Activated CD4-positive, alpha-beta T cell treated with anti-CD3 and anti-CD28 coated beads for 24 hours (primary cell): ENCODE data around the gene TUBGCP3.

Experiments
- DNase-seq, 2 donors: peaks; one replicate each; pipeline ENCODE4 v3.0.0-alpha.2; 2020; ENCODE audit warnings: low read depth in 2 of 2

The TUBGCP3 gene

GRCh38 chr13:112441226-112441625 is 146.7 kb downstream of the TUBGCP3 start:
- no peak for DNase-seq

- no peak for DNase-seq
Measured at GRCh38 chr13:112438515-112438914, 149.4 kb downstream of the TUBGCP3 start.

GRCh38 chr13:112438094-112438493 is 149.9 kb downstream of the TUBGCP3 start:
- DNase-seq, result no peak

- DNase-seq, result no peak
Measured at GRCh38 chr13:112435973-112436372, 152.0 kb downstream of the TUBGCP3 start.
